Brain microvascular endothelial cell (primary cell): ENCODE measurements around the gene GTF2IRD1.
"Not testable (repeated sequence)": the region's sequence is repeated elsewhere in the genome, so short reads cannot be mapped to it uniquely, and the experiment has no call there.

Experiments used
- DNase-seq: peaks from one replicate; pipeline ENCODE4 v3.0.0-alpha.2; 2020
- H3K27ac ChIP-seq: fragments of 250-450 bp; sonication (Bioruptor Pico); 2 replicates; pipeline ENCODE4 v1.5.1; 2020; ENCODE audit warnings: mild to moderate bottlenecking, moderate library complexity
- H3K27me3 ChIP-seq: fragments of 250-450 bp; sonication (Bioruptor Pico); replicated peaks from 2 replicates; pipeline ENCODE4 v1.5.1; 2020; ENCODE audit warnings: mild to moderate bottlenecking
- H3K36me3 ChIP-seq: fragments of 250-450 bp; sonication (Bioruptor Pico); replicated peaks from 2 replicates; pipeline ENCODE4 v1.5.1; 2020; ENCODE audit warnings: mild to moderate bottlenecking
- H3K4me3 ChIP-seq: 2 replicates; pipeline ENCODE4 v1.5.1; 2011; ENCODE audit warnings: low read depth, mild to moderate bottlenecking, control low read depth, low read length, moderate library complexity
- in situ Hi-C: cut with HindIII; loops from 2 replicates; pipeline ENCODE4 v1.10.0; 2017; ENCODE audit warnings: low sequenced_read_pairs, low pct_ligation_motif_present
- TF ChIP-seq, protein P1 (sequence below): IDR thresholded peaks from 2 replicates; pipeline ENCODE4 v1.5.1; 2011; ENCODE audit warnings: low read depth, mild to moderate bottlenecking, moderate library complexity, low read length, control low read depth, inconsistent platforms; ENCODE audit errors: missing control alignments

GTF2IRD1 gene

DNA sequence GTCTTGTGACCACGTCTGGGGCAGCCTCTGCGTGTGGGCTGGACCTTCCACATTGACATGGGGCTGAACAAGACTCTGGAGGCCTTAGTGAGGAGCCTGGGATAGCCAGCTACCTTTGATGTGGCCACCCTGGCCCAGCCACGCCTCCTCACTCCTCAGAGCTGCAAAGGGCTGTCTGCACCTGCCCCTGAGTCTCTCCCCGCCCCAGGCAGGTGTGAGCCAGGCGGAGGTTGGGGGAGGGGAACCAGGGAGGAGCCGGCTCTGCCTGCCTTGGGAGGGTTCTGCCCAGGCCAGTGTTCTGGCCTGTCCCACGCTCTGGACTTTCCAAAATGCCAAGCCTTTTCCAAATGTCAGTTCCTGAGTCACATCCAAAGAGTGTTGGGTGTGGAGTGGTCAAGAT lies 72.2 kb downstream of the GTF2IRD1 start:
- no peak overlapping the region for H3K27ac ChIP-seq
- in situ Hi-C loops = no loop called here
- TF ChIP-seq, protein P1, sequence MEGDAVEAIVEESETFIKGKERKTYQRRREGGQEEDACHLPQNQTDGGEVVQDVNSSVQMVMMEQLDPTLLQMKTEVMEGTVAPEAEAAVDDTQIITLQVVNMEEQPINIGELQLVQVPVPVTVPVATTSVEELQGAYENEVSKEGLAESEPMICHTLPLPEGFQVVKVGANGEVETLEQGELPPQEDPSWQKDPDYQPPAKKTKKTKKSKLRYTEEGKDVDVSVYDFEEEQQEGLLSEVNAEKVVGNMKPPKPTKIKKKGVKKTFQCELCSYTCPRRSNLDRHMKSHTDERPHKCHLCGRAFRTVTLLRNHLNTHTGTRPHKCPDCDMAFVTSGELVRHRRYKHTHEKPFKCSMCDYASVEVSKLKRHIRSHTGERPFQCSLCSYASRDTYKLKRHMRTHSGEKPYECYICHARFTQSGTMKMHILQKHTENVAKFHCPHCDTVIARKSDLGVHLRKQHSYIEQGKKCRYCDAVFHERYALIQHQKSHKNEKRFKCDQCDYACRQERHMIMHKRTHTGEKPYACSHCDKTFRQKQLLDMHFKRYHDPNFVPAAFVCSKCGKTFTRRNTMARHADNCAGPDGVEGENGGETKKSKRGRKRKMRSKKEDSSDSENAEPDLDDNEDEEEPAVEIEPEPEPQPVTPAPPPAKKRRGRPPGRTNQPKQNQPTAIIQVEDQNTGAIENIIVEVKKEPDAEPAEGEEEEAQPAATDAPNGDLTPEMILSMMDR = no peak
- H3K4me3 ChIP-seq = no peak overlapping the region
- peaks cover 19% of the 10 kb centered on the region for H3K36me3 ChIP-seq
- no peaks in the 10 kb centered on the region for H3K27me3 ChIP-seq
- no peak for DNase-seq

DNA sequence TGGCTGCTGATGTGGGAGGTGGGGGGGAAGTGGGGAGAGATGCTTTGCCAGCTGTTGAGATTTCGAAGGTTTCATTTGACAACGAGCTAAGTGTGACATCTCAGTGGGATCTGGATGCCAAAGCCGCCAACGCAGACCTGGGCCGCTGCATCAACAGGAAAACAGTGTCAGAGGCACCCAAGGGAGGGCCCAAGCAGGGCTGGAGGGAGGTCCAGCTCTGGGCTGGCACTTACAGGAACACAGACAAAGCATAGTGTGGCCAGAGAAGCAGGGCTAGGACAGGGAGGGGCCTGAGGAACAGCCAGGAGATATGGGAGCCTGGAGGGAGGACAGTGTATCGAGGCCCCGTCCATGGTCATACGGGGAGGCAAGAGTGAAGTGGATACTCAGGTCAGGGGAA lies 73.1 kb downstream of the GTF2IRD1 start:
- H3K27me3 ChIP-seq = no peaks in the 10 kb centered on the region
- DNase-seq = no peak
- H3K4me3 ChIP-seq = no peak overlapping the region
- H3K36me3 ChIP-seq = peaks cover 17% of the 10 kb centered on the region
- in situ Hi-C loops = no loop called here
- TF ChIP-seq, protein P1 = no peak
- no peak overlapping the region for H3K27ac ChIP-seq

- Histone ChIP-seq H3K27me3 (no peaks in the 10 kb centered on the region), H3K27ac (no peak overlapping the region), H3K36me3 (peaks cover 15% of the 10 kb centered on the region), H3K4me3 (no peak overlapping the region)
- DNase-seq = no peak
- in situ Hi-C loops = no loop called here
- TF ChIP-seq, protein P1 = no peak
These were observed 74.1 kb downstream of the GTF2IRD1 start for GRCh38 chr7:74527842-74528241.

DNA sequence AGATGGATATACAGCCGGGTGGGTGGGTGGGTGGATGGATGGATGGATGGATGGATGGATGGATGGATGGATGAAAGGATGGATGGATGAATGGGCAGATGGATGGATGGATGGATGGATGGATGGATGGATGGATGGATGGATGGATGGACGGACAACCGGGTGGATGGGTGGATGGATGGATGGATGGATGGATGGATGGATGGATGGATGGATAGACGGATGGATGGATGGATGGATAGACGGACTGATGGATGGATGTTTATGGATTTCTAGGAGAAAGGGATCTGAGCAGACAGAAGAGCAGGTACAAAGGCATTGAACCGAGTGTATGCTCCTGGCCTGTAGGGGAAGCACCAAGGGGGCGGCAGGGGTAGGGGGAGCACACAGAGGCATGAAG lies 75.1 kb downstream of the GTF2IRD1 start:
- DNase-seq, H3K4me3 ChIP-seq, H3K27me3 ChIP-seq, in situ Hi-C loops, H3K27ac ChIP-seq: not testable (repeated sequence)
- H3K36me3 ChIP-seq = peaks cover 15% of the 10 kb centered on the region

- no peaks in the 10 kb centered on the region for H3K27me3 ChIP-seq
- no peak overlapping the region for H3K27ac ChIP-seq
- H3K4me3 ChIP-seq = no peak overlapping the region
- TF ChIP-seq, protein P1 = no peak
- in situ Hi-C loops = no loop called here
- DNase-seq = no peak
- peaks cover under 1% of the 10 kb centered on the region for H3K36me3 ChIP-seq
These were observed 82.2 kb downstream of the GTF2IRD1 start for GRCh38 chr7:74535951-74536356.

GRCh38 chr7:74541937-74542336 lies 88.2 kb downstream of the GTF2IRD1 start:
- H3K27me3 ChIP-seq, H3K27ac ChIP-seq, H3K36me3 ChIP-seq, H3K4me3 ChIP-seq, DNase-seq, in situ Hi-C loops: not testable (repeated sequence)

DNA sequence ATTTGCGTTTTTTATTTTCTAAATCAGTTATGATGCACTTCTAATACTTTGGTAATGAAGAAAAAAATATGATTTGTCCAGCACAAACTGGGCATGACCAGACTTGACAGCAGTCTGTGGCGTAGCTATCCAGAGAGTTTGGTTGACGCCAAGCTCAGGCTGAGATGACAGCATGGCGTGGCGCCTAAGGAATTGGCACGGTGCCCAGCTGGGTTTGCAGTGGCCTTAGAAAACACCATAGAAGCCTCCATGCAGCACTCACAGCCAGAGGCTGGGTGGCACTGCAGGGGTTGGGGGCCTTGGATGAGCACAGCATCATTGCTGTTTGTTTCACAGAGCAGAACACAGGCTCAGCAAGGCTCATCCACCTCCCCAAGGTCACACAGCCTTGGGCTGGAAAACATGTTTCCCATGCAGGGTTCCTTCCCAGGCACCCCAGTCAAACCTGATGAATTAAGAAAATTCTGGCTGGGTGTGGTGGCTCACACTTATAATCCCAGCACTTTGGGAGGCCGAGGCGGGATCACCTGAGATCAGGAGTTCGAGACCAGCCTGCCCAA lies 88.9 kb downstream of the GTF2IRD1 start:
- in situ Hi-C loops = no loop called here
- Histone ChIP-seq H3K27ac (no peak overlapping the region), H3K4me3 (no peak overlapping the region), H3K36me3 (peaks cover 7% of the 10 kb centered on the region), H3K27me3 (no peaks in the 10 kb centered on the region)
- TF ChIP-seq, protein P1 = no peak
- DNase-seq = no peak
